Upper lobe of right lung (tissue), 1 donor: ENCODE results near the gene ZNF496. TPM values are rescaled to one million over a fixed set of nuclear protein-coding genes. Genes with fewer than 3 reads are reported as not detected.

Experiments used
- ATAC-seq: fragments of 200-7000 bp; cut with Tn5 transposase; one replicate; pipeline ENCODE4 v1.9.1; 2020; ENCODE audit warnings: mild to moderate bottlenecking, moderate library complexity
- DNase-seq: peaks from one replicate; pipeline ENCODE4 v3.0.0-alpha.2; 2020
- H3K27ac ChIP-seq: fragments of 200-600 bp; one replicate; pipeline ENCODE4 v1.8.0; 2022
- H3K27me3 ChIP-seq: fragments of 200-600 bp; one replicate; pipeline ENCODE4 v1.8.0; 2022; ENCODE audit warnings: mild to moderate bottlenecking
- H3K36me3 ChIP-seq: fragments of 200-600 bp; one replicate; pipeline ENCODE4 v1.8.0; 2022
- H3K4me1 ChIP-seq: fragments of 200-600 bp; one replicate; pipeline ENCODE4 v1.8.0; 2022
- H3K4me3 ChIP-seq: fragments of 200-600 bp; one replicate; pipeline ENCODE4 v1.8.0; 2022; ENCODE audit warnings: mild to moderate bottlenecking
- H3K9me3 ChIP-seq: fragments of 200-600 bp; one replicate; pipeline ENCODE4 v1.8.0; 2022
- CTCF ChIP-seq: fragments of 200-600 bp; IDR thresholded peaks from one replicate; pipeline ENCODE4 v1.8.0; 2022; ENCODE audit warnings: antibody characterized with exemption
- intact Hi-C: fragments of 100-400 bp; cut with DNase I; formaldehyde crosslinking; loops from one replicate; pipeline ENCODE4 v1.11.0; 2022
- total RNA-seq: library from RNA; stranded (reverse); fragmentation: NEBNext Ultra II Directional; extraction: Animal tissue kit (Norgen Biotek cat#: 25700); gene quantifications from one replicate; pipeline ENCODE4 v1.2.1, GENCODE V29; 2021
- donor health status: DM: no; HTN: yes; CAD: no; lungs with severe emphysema.

ZNF496 gene
- total RNA-seq, 1 donor from 2014 or later = 28.0 TPM

- Histone ChIP-seq H3K27me3 (no peaks in the 10 kb centered on the region), H3K36me3 (no peaks in the 10 kb centered on the region), H3K27ac (no peak overlapping the region), H3K4me3 (no peak overlapping the region), H3K9me3 (no peaks in the 10 kb centered on the region), H3K4me1 (no peaks in the 10 kb centered on the region)
- ATAC-seq (no peak), DNase-seq (no peak)
- intact Hi-C loops = no loop called here
- no peak for TF ChIP-seq CTCF
These were observed 43.3 kb downstream of the ZNF496 start for GRCh38 chr1:247288341-247288740.

GRCh38 chr1:247287460-247287859 lies 44.2 kb downstream of the ZNF496 start:
- DNase-seq (no peak), ATAC-seq (no peak)
- TF ChIP-seq CTCF = no peak
- Histone ChIP-seq H3K27me3 (no peaks in the 10 kb centered on the region), H3K4me1 (no peaks in the 10 kb centered on the region), H3K4me3 (no peak overlapping the region), H3K9me3 (no peaks in the 10 kb centered on the region), H3K27ac (no peak overlapping the region), H3K36me3 (no peaks in the 10 kb centered on the region)
- intact Hi-C loops = no loop called here

GRCh38 chr1:247286134-247286670 lies 45.5 kb downstream of the ZNF496 start:
- Histone ChIP-seq H3K4me1 (no peaks in the 10 kb centered on the region), H3K36me3 (no peaks in the 10 kb centered on the region), H3K4me3 (no peak overlapping the region), H3K9me3 (no peaks in the 10 kb centered on the region), H3K27ac (no peak overlapping the region), H3K27me3 (no peaks in the 10 kb centered on the region)
- no peak for TF ChIP-seq CTCF
- no peak for DNase-seq
- intact Hi-C loops = no loop called here
- no peak for ATAC-seq

- intact Hi-C loops = no loop called here
- ATAC-seq = no peak
- Histone ChIP-seq H3K4me1 (no peaks in the 10 kb centered on the region), H3K36me3 (no peaks in the 10 kb centered on the region), H3K4me3 (no peak overlapping the region), H3K27me3 (no peaks in the 10 kb centered on the region), H3K9me3 (no peaks in the 10 kb centered on the region), H3K27ac (no peak overlapping the region)
- no peak for TF ChIP-seq CTCF
- no peak for DNase-seq
These were observed 50.6 kb downstream of the ZNF496 start for GRCh38 chr1:247281001-247281574.

- intact Hi-C loops = no loop called here
- TF ChIP-seq CTCF = no peak
- ATAC-seq (no peak), DNase-seq (no peak)
- H3K4me1 ChIP-seq = no peaks in the 10 kb centered on the region
- no peak overlapping the region for H3K4me3 ChIP-seq
- no peaks in the 10 kb centered on the region for H3K27me3 ChIP-seq
- H3K27ac ChIP-seq = no peak overlapping the region
- H3K9me3 ChIP-seq = no peaks in the 10 kb centered on the region
- no peaks in the 10 kb centered on the region for H3K36me3 ChIP-seq
These were observed 54.5 kb downstream of the ZNF496 start for GRCh38 chr1:247277191-247277590.
